ENCODE data around the gene RBM33.

RBM33 gene

DNA sequence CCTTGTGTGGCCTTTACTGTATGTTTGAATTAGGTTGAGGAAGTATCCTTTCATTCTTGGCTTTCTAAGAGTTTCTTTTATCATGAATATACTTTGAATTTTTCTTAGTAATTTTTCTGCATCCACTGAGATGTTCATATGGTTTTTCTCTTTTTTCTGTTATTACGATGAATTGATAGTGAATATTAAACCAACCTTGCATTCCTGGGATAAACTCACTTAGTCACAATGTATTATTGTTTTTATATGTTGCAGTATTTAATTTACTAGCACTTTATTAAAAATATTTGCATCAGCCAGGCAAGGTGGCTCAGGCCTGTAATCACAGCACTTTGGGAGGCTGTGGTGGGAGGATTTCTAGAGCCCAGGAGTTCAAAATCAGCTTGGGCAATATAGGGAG lies 15.3 kb upstream of the RBM33 start:
- DNase-seq (ENCODE audit: low read depth) = no peak

DNA sequence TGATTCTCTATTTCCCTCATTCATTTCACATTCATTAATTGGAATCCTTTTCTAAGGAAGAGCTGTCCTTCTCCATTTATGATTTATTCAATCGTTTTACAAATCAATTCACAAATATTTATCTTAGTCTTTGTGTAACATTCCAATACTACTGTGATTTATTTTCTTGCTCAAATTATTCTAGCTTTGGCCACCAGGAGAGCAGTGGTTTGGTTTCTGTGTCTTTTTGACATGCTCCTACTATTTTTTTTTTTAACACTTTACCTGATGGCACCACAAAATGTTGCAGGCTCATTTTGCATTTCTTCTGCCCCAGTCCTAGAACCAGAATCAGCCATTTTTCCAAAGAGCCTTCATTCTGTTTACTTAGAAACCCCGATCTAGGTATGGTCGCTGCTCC lies 13.3 kb upstream of the RBM33 start:
- no peak for DNase-seq (ENCODE audit: low read depth)

DNA sequence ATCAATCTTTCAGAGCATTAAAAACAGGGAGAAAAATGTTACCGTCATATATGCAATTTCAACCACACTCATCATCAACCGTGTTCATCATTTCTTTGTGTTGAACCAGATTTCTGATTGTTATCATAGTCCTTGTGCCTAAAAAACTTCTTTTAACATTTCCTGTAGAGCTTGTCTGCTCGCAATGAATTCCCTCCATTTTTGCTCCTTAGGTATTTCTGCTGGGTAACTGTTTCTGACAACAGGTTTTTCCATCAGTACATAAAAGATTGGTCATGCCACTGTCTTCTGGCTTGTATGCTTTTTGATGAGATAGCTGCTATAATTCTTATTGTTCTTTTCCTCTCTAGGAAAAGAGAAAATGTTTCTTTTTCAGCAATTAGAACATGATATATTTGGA lies 8.6 kb upstream of the RBM33 start:
- DNase-seq (ENCODE audit: low read depth) = no peak

DNA sequence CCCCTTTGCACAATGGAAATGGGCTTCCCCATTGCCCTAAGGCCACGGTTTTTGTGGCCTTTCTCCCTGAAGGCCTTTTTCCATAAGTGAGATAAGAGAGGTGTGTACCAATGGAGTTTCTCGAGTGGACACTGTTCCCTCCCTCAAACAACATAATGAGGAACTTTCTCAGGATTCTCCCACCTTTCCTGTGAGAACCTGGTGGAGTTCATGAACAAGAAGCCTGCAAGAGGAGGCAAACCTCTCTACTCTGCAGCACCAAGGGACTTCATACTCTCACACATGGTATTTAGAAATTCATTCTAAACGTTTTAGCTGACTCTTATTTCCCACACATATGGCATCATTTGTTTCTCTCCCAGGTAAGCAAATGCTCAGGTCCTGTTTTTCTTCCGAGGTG lies 7.3 kb upstream of the RBM33 start:
- no peak for DNase-seq (ENCODE audit: low read depth)

DNA sequence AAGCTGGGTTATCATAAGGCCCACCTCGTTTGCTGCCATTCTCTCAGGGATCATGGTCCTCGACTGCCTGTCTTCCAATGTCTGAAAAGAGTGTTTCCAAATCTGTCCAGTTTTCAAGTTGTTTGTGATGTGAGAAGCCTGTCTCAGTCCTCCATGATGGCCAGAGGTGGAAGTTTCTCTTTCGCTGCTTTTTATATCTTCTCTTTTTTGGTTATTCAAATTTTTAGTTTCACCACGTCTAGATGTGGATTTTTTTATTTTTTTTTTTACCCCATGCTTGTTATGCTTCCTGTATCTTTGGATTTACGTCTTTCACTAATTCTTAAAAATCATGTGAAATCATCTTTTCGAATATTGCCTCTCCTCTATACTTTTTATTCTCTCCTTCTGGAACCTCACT lies 6.1 kb upstream of the RBM33 start:
- DNase-seq (ENCODE audit: low read depth) = no peak

DNA sequence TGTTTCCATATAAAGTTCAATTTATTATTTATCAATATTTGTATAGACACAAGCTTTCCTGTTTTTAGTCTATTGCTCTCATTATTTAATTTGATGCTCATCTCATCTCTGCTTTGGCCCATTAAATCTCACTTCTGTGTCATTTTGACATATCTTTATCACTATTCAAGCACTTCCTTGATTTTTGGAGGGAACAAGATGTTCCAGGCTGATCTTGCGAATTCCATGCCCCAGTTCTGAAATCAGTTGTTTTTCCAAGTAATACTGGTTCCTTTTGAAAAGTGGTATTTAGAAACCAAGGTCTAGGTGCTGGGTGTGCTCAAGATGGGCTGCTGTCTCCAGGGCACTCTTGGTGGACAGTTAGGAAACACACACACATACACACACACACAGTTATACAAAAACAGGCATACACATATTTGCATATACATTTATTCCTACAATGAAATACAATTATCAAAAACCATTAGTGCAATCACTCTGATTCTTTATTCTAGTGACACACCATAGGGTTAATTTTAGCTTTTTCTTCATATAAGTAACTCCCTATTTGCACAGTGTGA lies 4.4 kb upstream of the RBM33 start:
- DNase-seq (ENCODE audit: low read depth) = no peak

DNA sequence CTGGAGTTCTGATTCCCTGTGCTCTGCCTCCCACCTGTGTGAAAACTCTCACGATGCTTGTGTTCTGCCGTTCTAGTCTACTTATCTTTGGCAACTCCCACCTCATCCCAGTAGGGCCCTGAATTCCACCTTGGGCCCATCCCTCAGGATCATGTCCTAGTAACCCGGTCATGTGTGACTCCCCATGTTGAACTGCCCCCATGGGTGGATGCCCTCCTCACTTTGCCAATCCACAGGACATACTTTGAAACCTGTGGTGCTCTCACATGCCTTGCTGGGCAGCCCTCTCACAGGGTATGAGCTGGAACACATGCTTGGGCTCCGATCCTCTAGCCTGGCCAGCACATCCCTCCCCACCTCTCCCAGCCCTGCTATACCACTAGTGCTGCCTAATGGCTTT lies 3.8 kb upstream of the RBM33 start:
- no peak for DNase-seq (ENCODE audit: low read depth)

GRCh38 chr7:155643804-155644177 lies 670 bp upstream of the RBM33 start:
- no peak for DNase-seq (ENCODE audit: low read depth)

- DNase-seq (ENCODE audit: low read depth) = no peak
Observed at GRCh38 chr7:155644971-155645509, 579 bp downstream of the RBM33 start.

DNA sequence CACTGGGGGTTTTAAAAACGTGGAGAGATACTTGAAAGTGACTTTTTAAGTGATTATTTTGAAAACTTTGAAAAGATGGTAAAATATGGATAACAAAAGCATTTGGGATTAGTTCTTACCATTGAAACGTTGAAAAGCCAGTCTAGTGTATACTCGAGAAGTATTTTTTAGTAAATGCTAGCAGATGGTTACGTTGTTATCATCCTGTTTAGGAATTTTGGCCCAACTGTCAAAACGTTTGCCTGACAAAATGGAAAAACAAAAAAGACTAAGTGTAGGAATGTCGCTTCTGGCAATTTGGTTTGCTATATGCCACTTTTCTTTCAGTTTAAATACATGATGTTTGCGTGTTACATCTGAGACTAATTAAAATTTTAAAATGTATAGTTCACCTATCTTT lies 1.2 kb downstream of the RBM33 start:
- no peak for DNase-seq (ENCODE audit: low read depth)

DNA sequence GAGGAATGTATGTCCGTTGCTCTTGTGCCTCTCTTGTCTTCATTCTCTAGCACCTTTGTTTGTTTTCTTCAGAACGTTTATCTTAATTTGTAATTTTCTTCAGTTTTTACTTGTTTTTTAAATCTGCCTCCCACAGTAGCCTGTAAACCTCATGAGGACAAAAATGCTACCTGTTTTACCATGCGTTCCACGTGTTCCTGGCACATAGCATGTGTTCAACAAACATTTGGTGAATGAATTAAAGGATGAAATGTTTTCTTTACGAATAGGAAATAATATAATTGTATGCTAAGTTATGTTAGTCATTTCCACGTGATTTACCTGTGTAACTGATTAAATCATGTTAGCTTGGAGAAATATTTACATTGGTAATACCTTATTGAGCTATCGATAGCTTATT lies 2.2 kb downstream of the RBM33 start:
- DNase-seq (ENCODE audit: low read depth) = no peak

- no peak for DNase-seq (ENCODE audit: low read depth)
Observed at GRCh38 chr7:155647302-155647701, 2.8 kb downstream of the RBM33 start.

DNA sequence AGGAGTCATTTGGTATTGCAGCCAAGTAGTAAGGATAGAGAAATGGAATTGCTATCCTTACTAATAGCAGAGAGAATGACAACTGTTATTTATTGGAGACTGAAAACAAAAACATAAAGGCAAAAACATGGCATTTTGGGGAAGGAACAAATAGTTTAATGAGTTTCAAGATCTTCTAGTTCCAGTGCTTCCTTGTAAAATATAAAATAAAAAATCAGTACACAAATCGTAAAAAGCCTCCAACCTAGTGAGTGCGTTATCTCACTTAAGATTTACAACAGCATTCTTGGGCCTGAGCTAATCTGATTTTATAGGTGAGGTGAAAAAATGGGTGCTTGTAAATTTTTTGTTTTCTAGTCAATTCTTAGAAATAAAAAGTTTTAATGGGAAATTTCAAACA lies 3.3 kb downstream of the RBM33 start:
- no peak for DNase-seq (ENCODE audit: low read depth)

GRCh38 chr7:155648752-155649339 lies 4.4 kb downstream of the RBM33 start:
- no peak for DNase-seq (ENCODE audit: low read depth)

DNA sequence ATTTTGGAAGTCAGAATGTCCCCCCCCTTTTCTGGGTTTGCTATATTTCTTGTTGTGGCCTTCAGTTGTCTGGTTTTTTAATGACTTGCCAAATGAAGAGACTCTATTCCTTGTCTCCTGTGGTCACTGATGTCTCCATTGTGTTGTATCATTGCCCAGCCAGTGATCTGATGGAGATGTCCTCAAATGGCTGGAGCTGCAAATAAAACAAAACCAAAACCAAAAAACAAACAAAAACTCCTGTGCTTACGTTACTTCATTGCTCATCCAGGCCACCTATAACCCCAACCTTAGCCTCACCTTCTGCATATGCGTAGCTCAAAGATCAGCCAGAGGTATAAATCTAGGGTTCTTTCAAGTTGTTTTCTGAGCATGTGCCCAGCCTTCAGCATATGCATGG lies 5.1 kb downstream of the RBM33 start:
- no peak for DNase-seq (ENCODE audit: low read depth)

DNA sequence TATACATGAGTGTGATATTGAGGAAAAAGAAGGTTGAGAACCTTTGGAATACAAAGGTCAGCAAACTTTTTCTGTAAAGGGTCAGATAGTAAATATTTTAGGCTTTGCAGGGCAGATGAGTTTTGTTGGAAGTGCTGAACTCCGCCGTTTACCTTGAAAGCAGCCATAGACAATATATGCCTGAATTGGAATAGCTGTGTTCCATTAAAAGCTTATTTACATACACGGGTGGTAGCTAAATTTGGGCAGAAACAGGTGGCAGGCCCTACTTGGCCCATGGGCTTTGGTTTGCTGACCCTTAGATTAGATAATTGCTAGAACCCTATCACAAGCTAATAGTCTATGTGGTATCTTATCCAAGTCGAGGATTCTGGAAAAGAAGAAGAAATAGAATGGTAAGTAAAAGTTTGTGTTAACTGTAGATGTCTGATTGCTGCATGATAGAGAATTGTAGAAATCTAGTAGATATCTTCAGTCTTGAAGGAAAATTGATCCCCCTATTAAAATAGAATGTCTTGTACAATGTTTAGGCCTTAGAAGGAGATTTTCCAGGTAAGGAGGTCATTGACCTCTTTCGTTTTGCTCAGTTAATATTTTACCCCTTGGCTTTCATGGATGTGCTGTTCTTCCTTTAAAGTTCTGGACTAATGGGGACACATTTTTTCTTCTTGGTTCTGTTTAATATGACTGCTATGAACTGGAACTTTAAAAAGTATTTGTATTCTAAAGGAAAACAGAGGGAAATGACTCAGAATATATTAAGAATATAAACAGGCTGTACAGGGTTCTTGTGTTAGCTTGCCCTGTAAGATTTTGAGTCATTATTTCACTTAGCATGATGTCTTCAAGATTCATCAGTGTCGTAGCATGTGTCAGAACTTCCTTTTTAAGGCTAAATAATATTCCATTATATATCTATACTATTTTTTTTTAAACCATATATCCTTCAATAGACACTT lies 8.0 kb downstream of the RBM33 start:
- DNase-seq (ENCODE audit: low read depth) = no peak

GRCh38 chr7:155653803-155654202 lies 9.3 kb downstream of the RBM33 start:
- no peak for DNase-seq (ENCODE audit: low read depth)

DNA sequence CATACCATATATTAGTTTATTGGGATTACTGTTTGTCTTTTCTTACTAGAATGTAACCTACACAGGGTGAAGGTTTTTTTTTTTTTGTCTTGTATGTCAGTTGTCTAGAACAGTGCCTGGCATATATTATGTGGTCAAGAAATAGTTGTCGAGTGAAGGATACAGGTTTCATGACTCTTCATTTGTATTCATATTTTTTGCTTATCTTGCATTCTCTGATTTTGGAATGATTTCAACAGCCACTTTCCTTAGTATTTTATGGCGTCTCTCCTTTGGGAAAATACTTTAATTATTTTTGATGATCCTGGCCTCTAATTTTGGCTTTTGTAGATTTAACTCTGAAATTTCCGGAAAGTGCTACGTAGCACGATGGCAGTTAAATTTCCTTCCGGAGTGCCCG lies 12.4 kb downstream of the RBM33 start:
- DNase-seq (ENCODE audit: low read depth) = no peak

GRCh38 chr7:155660059-155660757 lies 15.7 kb downstream of the RBM33 start:
- no peak for DNase-seq (ENCODE audit: low read depth)

- DNase-seq (ENCODE audit: low read depth) = no peak
Observed at GRCh38 chr7:155660758-155661093, 16.3 kb downstream of the RBM33 start.

GRCh38 chr7:155662343-155663043 lies 18.0 kb downstream of the RBM33 start:
- DNase-seq (ENCODE audit: low read depth) = no peak

DNA sequence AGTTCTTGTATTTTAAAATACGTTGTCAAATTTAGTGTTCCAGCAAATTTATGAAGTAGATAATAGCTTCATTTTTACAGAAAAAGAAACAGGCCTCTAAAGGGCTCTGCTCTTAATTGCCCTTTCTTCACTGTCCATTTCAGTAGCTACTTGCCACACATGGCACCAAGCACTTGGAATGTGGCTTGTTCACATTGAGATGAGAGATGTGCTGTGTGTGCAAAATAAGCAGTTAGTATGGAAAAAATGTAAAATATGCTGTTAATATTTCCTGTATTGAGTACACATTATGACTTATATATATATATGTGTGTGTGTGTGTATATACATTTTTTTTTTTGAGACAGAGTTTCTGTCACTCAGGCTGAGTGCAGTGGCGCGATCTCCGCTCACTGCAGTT lies 19.5 kb downstream of the RBM33 start:
- DNase-seq (ENCODE audit: low read depth) = no peak

Data from stimulated activated CD8-positive, alpha-beta memory T cell treated with anti-CD3 and anti-CD28 coated beads, Interleukin-12 subunit alpha, Interleukin-12 subunit beta, amount 100 ng/mL, for 4 hours (primary cell).